NB4 (cell line): Measurements from ENCODE around the gene CSRNP3.

Experiments
- DNase-seq: peaks from one replicate; pipeline ENCODE4 v3.0.0; 2010; ENCODE audit warnings: low read depth
- H3K4me3 ChIP-seq: one replicate; pipeline ENCODE4 v1.5.1; 2011; ENCODE audit warnings: mild to moderate bottlenecking, low read depth, low read length, moderate library complexity
- MYC ChIP-seq: IDR thresholded peaks from 2 replicates; pipeline ENCODE4 v1.6.1; 2011; ENCODE audit warnings: low read depth, low read length
- POLR2A ChIP-seq: IDR thresholded peaks from 2 replicates; pipeline ENCODE4 v1.6.1; 2011; ENCODE audit warnings: mild to moderate bottlenecking; ENCODE audit not compliant: insufficient read length; ENCODE audit errors: extremely low read depth
- TF ChIP-seq, protein P1 (sequence below): IDR thresholded peaks from 2 replicates; pipeline ENCODE4 v1.6.1; 2011; ENCODE audit warnings: low read depth, low read length
- TF ChIP-seq, protein P2 (sequence below): IDR thresholded peaks from one replicate; pipeline ENCODE4 v1.5.1; 2012; ENCODE audit warnings: low read depth, low read length

Gene CSRNP3

DNA sequence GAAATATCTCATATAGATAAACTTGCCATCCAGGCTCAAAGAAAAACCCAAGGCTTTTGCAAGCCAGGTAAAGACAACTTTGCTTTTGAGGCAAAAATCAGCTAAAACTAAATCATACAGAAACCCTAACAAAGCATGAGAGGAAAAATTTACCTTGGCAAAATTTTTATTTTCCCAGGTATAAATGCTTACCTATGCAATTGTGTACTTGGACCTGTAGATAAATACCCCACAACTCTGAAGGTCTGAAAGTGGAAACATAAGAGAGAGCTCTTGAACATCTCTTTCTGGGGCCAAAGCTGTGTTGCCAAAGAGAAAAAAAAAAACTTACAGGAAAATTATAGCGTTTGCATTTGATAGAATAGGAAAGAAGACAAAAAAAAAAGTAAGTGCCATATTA is 14.6 kb upstream of the CSRNP3 start:
- TF ChIP-seq, protein P1, sequence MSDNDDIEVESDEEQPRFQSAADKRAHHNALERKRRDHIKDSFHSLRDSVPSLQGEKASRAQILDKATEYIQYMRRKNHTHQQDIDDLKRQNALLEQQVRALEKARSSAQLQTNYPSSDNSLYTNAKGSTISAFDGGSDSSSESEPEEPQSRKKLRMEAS, result no peak
- TF ChIP-seq POLR2A (no peak), MYC (no peak)
- TF ChIP-seq, protein P2, sequence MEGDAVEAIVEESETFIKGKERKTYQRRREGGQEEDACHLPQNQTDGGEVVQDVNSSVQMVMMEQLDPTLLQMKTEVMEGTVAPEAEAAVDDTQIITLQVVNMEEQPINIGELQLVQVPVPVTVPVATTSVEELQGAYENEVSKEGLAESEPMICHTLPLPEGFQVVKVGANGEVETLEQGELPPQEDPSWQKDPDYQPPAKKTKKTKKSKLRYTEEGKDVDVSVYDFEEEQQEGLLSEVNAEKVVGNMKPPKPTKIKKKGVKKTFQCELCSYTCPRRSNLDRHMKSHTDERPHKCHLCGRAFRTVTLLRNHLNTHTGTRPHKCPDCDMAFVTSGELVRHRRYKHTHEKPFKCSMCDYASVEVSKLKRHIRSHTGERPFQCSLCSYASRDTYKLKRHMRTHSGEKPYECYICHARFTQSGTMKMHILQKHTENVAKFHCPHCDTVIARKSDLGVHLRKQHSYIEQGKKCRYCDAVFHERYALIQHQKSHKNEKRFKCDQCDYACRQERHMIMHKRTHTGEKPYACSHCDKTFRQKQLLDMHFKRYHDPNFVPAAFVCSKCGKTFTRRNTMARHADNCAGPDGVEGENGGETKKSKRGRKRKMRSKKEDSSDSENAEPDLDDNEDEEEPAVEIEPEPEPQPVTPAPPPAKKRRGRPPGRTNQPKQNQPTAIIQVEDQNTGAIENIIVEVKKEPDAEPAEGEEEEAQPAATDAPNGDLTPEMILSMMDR, result no peak
- no peak overlapping the region for H3K4me3 ChIP-seq
- no peak for DNase-seq

DNA sequence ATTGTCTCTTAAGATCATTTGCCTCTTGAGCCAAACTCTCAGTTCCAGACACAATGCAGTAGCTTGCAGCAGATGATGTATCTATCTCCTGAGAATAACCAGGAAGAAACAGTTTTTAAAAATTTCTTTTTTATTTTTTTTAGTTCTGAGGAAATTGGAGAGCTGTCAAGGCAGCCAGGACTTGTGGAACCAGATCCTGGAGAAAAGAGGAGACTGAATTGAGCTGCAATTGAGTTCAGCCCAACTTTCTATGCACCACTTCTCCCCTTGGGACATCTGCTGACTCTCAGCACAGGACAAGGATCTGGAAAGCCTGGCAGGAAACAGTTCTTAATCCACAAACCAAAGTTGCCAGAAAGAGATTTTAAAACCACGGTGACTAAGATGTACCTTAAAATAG is 13.5 kb upstream of the CSRNP3 start:
- no peak for DNase-seq
- TF ChIP-seq POLR2A (no peak), MYC (no peak)
- TF ChIP-seq, protein P1, result no peak
- TF ChIP-seq, protein P2, result no peak
- H3K4me3 ChIP-seq, result no peak overlapping the region

DNA sequence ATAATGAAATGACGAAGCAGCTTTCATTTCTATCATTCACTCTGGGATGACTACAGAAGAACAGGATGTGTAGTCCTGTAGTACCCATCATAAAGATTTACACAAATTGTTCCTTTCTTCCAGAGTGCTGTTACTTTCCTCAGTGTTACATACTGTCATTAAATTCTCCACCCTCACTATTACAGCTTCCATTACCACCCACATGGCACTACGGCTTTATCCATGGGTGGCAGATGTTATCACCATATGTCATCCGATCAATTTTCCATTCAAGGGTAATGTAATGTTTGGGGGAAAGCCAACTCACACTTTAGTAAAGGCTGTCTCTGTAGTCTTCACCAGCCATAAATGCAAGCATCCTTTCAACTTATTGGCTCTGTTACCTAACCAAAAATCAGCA is 7.1 kb upstream of the CSRNP3 start:
- DNase-seq, result no peak
- TF ChIP-seq MYC (no peak), POLR2A (no peak)
- TF ChIP-seq, protein P1, result no peak
- TF ChIP-seq, protein P2, result no peak

DNA sequence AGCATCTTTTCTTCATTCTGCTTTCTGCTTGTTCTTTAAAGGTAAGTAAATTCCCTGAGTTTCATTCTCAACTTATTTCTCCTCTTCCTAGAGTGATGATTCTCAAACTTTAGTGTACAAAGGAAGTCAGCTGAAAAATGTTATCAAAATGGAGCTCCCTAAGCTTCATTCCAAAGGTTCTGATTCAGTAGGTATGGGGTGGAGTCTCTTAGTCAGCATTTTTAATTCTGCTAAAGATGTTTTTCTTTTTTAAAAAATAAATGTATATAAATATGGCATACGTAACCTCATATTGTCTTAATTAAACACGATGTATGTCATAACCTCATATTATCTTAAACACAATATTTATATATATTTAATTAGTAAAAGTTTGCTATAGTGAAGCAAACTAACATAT is 3.1 kb upstream of the CSRNP3 start:
- H3K4me3 ChIP-seq, result no peak overlapping the region
- DNase-seq, result no peak
- TF ChIP-seq MYC, result no peak
- TF ChIP-seq, protein P2, result no peak
- no peak for TF ChIP-seq POLR2A
- TF ChIP-seq, protein P1, result no peak

More for the DNA sequence above, 7.1 kb upstream of the CSRNP3 start:
- no peak overlapping the region for H3K4me3 ChIP-seq

DNA sequence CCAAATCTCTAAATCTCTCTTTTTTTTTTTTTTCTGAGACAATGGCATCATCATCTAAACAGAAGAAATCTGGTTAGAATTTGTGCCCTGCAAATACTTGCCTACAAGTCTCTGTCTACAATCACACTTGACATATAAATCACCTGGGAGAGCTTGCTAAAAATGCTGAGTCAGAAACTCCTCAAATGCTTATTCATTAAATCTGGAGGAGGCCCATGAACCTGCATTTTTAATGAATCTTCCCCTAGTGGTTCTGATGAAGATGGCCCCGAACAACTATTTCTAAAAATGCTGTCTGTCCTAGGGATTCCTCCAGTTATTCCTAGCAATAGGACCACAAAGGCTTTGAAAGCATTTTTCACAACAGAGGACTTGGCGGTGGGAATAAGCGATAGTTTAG is 1.6 kb upstream of the CSRNP3 start:
- TF ChIP-seq MYC, result no peak
- TF ChIP-seq, protein P1, result no peak
- TF ChIP-seq, protein P2, result no peak
- no peak for TF ChIP-seq POLR2A
- DNase-seq, result no peak
- H3K4me3 ChIP-seq, result no peak overlapping the region

DNA sequence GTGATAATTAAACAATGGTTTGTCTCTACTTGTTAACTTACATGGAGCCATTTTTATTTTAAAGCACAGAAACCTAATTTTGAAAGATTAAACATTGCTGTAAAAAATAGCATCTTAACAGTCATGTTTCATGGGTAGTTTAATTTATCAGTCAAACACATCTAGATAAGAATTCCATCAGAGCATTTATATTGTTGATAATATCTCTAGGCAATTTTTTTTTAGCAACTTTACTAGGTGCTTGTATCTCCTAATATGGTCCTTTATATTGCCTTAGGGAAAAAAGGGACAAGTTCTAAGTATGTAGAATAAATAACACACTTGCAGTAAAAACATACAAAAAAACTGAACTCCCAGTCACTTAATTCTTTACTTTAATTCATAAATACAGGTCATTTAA is 863 bp downstream of the CSRNP3 start:
- no peak for TF ChIP-seq POLR2A
- no peak for TF ChIP-seq MYC
- TF ChIP-seq, protein P2, result no peak
- TF ChIP-seq, protein P1, result no peak
- H3K4me3 ChIP-seq, result no peak overlapping the region
- no peak for DNase-seq
